Measurements from ENCODE around the gene ZNF791. TPM values are rescaled to one million over a fixed set of nuclear protein-coding genes. Genes with fewer than 3 reads are reported as not detected.

The ZNF791 gene
- polyA plus RNA-seq, 3 donors: 5.2 to 8.2 (median 5.9) TPM

- peaks cover 12 to 29% of the 10 kb centered on the region in 2 donors for H3K4me1 ChIP-seq (ENCODE audit: control insufficient read depth in 1 of 2, insufficient read depth in 2 of 2, low read length in 2 of 2)
- no peak overlapping the region for H2AFZ ChIP-seq (ENCODE audit: insufficient read depth, low read depth, low read length, poor library complexity, severe bottlenecking)
- no peak overlapping the region for H3K4me3 ChIP-seq (replicated peaks in 1 of 3; ENCODE audit: low read depth in 2 of 3, low read length in 3 of 3)
- H3K27ac ChIP-seq (ENCODE audit: low read depth in 1 of 2, low read length in 2 of 2): peak overlapping the region; percentile 6 to 38
- Mint-ChIP-seq H3K4me3 (no peak overlapping the region), H3K27ac (peak overlapping the region in 4 of 7 donors; percentile 31 to 57 (median 44)), H3K27me3 (ENCODE audit: low read depth in 3 of 3) (peaks cover 0 to 4% (median 0%) of the 10 kb centered on the region in 3 donors), H3K4me1 (peaks cover 27% of the 10 kb centered on the region), H3K9me3 (peaks cover 0 to 5% (median 3%) of the 10 kb centered on the region in 7 donors), H3K36me3 (peaks cover 44 to 79% of the 10 kb centered on the region in 2 donors)
- TF ChIP-seq CTCF (IDR thresholded peaks at IDR 0.05): no peak
- 76% methylated on average over 4 of the region's 10 CpGs for WGBS (ENCODE audit: insufficient coverage)
- H3K9me3 ChIP-seq (replicated peaks in 1 of 2; ENCODE audit: control insufficient read depth in 1 of 2, insufficient read depth in 1 of 2, low read length in 2 of 2): no peaks in the 10 kb centered on the region
- peaks cover 41 to 56% of the 10 kb centered on the region in 2 donors for H3K36me3 ChIP-seq (replicated peaks in 1 of 2; ENCODE audit: control insufficient read depth in 1 of 2, insufficient read depth in 2 of 2, low read length in 2 of 2)
- H3K79me2 ChIP-seq (ENCODE audit: insufficient read depth, low read length): no peaks in the 10 kb centered on the region
- H3K4me2 ChIP-seq (replicated peaks; ENCODE audit: extremely low read depth, low read length, poor library complexity, severe bottlenecking): no peak overlapping the region
- H3K9ac ChIP-seq (ENCODE audit: insufficient read depth, low read length, poor library complexity, severe bottlenecking): no peak overlapping the region
- peaks cover 47% of the 10 kb centered on the region for H4K20me1 ChIP-seq (ENCODE audit: insufficient read depth, low read length)
- intact Hi-C loops (cut with micrococcal nuclease): no loop called here
- no peak for DNase-seq
- no peaks in the 10 kb centered on the region for H3K27me3 ChIP-seq (ENCODE audit: control insufficient read depth in 2 of 2, insufficient read depth in 2 of 2, low read length in 2 of 2)
These were observed 35.8 kb downstream of the ZNF791 start for GRCh38 chr19:12646551-12646950.

GRCh38 chr19:12647047-12647446, 36.3 kb downstream of the ZNF791 start:
- H3K27me3 ChIP-seq (ENCODE audit: control insufficient read depth in 2 of 2, insufficient read depth in 2 of 2, low read length in 2 of 2): no peaks in the 10 kb centered on the region
- H3K9me3 Mint-ChIP-seq: peaks cover 0 to 5% (median 1%) of the 10 kb centered on the region in 7 donors
- peak overlapping the region; percentile 27 to 85 (median 40) for H3K27ac Mint-ChIP-seq
- peaks cover 46 to 61% of the 10 kb centered on the region in 2 donors for H3K36me3 ChIP-seq (replicated peaks in 1 of 2; ENCODE audit: control insufficient read depth in 1 of 2, insufficient read depth in 2 of 2, low read length in 2 of 2)
- no peak overlapping the region for H3K4me3 ChIP-seq (replicated peaks in 1 of 3; ENCODE audit: low read depth in 2 of 3, low read length in 3 of 3)
- peaks cover 12 to 29% of the 10 kb centered on the region in 2 donors for H3K4me1 ChIP-seq (ENCODE audit: control insufficient read depth in 1 of 2, insufficient read depth in 2 of 2, low read length in 2 of 2)
- peaks cover 27% of the 10 kb centered on the region for H3K4me1 Mint-ChIP-seq
- H3K4me3 Mint-ChIP-seq: no peak overlapping the region
- H3K4me2 ChIP-seq (replicated peaks; ENCODE audit: extremely low read depth, low read length, poor library complexity, severe bottlenecking): no peak overlapping the region
- no peaks in the 10 kb centered on the region for H3K9me3 ChIP-seq (replicated peaks in 1 of 2; ENCODE audit: control insufficient read depth in 1 of 2, insufficient read depth in 1 of 2, low read length in 2 of 2)
- WGBS (ENCODE audit: insufficient coverage): 80% methylated on average over 1 of the region's 8 CpGs
- TF ChIP-seq CTCF (IDR thresholded peaks at IDR 0.05): no peak
- DNase-seq: no peak
- no peak overlapping the region for H3K9ac ChIP-seq (ENCODE audit: insufficient read depth, low read length, poor library complexity, severe bottlenecking)
- H3K79me2 ChIP-seq (ENCODE audit: insufficient read depth, low read length): no peaks in the 10 kb centered on the region
- intact Hi-C loops (cut with micrococcal nuclease): no loop called here
- H3K27me3 Mint-ChIP-seq (ENCODE audit: low read depth in 3 of 3): peaks cover 0 to 4% (median 0%) of the 10 kb centered on the region in 3 donors
- H4K20me1 ChIP-seq (ENCODE audit: insufficient read depth, low read length): peaks cover 52% of the 10 kb centered on the region
- peak overlapping the region in 1 of 2 donors; percentile 38 for H3K27ac ChIP-seq (ENCODE audit: low read depth in 1 of 2, low read length in 2 of 2)
- H3K36me3 Mint-ChIP-seq: peaks cover 49 to 84% of the 10 kb centered on the region in 2 donors
- H2AFZ ChIP-seq (ENCODE audit: insufficient read depth, low read depth, low read length, poor library complexity, severe bottlenecking): no peak overlapping the region
